ENCODE measurements around the gene ACIN1.

The ACIN1 gene

GRCh38 chr14:23097786-23098185 is 2.9 kb upstream of the ACIN1 start:
- Histone ChIP-seq H3K9ac (ENCODE audit: insufficient read length) (no peak overlapping the region), H3K27ac (no peak overlapping the region), H3K36me3 (ENCODE audit: insufficient read depth, low read length) (peaks cover 24% of the 10 kb centered on the region), H3K9me3 (ENCODE audit: low read depth, low read length) (no peaks in the 10 kb centered on the region), H3K4me3 (no peak overlapping the region)
- TF ChIP-seq POLR2AphosphoS5 (IDR thresholded peaks at IDR 0.05; ENCODE audit: borderline replicate concordance, low read depth, low read length) (no peak), EZH2 (IDR thresholded peaks at IDR 0.05) (no peak), FOXP2 (optimal IDR thresholded peaks at IDR 0.05; ENCODE audit: control extremely low read depth, extremely low read length, insufficient read depth) (no peak)
- no peak for DNase-seq (ENCODE audit: low read depth, low spot score)

GRCh38 chr14:23095196-23096108 is 516 bp upstream of the ACIN1 start, which contains the start of gene C14orf119:
Gene C14orf119, plus strand, starts transcription at chr14:23095505. Its CDS starts 2,154 bp downstream, at chr14:23097659.
- H3K9ac ChIP-seq (ENCODE audit: insufficient read length) = peak within 1 kb of the TSS; percentile 93
- peak; percentile 99 for DNase-seq (ENCODE audit: low read depth, low spot score)
- peaks cover 46% of the 10 kb centered on the region for H3K36me3 ChIP-seq (ENCODE audit: insufficient read depth, low read length)
- no peaks in the 10 kb centered on the region for H3K9me3 ChIP-seq (ENCODE audit: low read depth, low read length)
- peak within 1 kb of the TSS; percentile 90 for H3K27ac ChIP-seq
- H3K4me3 ChIP-seq = peak within 1 kb of the TSS; percentile 87
- TF ChIP-seq EZH2 (IDR thresholded peaks at IDR 0.05) (no peak), FOXP2 (optimal IDR thresholded peaks at IDR 0.05; ENCODE audit: control extremely low read depth, extremely low read length, insufficient read depth) (peak; percentile 71), POLR2AphosphoS5 (IDR thresholded peaks at IDR 0.05; ENCODE audit: borderline replicate concordance, low read depth, low read length) (peak; percentile 85)

DNA sequence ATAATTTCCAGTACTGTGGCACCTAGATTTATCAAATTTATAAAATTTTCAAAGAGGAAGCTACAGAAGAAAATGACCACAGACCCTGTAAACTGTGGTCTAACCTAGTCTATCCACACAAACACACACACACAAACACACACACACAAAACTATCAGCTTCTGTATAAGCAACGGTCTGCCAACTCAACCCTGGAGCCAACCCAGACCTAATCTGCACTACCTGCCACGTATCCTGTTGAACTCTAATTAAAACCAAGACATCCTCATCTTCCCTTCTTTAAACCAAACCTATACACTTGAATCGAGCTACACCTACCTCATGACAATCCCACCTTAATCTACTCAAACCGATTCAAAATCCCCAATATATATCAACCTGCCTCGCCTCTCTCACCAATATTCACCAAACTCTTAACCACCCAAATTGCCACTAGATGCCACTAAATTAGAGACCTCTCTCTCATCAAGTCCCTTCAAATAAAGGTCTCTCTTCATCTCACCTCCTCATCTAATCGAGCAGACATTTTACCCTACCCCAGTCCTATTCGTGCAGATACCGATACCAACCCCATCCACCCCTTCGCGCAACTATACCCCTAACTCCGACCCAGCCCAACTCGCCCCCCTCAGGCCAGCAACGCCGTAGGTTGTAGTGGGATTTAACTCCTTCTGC is 808 bp downstream of the ACIN1 start:
- no peak for DNase-seq (ENCODE audit: low read depth, low spot score)
- Histone ChIP-seq H3K9me3 (ENCODE audit: low read depth, low read length) (no peaks in the 10 kb centered on the region), H3K36me3 (ENCODE audit: insufficient read depth, low read length) (peaks cover 59% of the 10 kb centered on the region), H3K4me3 (peak overlapping the region; percentile 87), H3K9ac (ENCODE audit: insufficient read length) (peak overlapping the region; percentile 93), H3K27ac (peak overlapping the region; percentile 90)
- TF ChIP-seq POLR2AphosphoS5 (IDR thresholded peaks at IDR 0.05; ENCODE audit: borderline replicate concordance, low read depth, low read length) = no peak
- TF ChIP-seq FOXP2 (optimal IDR thresholded peaks at IDR 0.05; ENCODE audit: control extremely low read depth, extremely low read length, insufficient read depth) = no peak
- no peak for TF ChIP-seq EZH2 (IDR thresholded peaks at IDR 0.05)

DNA sequence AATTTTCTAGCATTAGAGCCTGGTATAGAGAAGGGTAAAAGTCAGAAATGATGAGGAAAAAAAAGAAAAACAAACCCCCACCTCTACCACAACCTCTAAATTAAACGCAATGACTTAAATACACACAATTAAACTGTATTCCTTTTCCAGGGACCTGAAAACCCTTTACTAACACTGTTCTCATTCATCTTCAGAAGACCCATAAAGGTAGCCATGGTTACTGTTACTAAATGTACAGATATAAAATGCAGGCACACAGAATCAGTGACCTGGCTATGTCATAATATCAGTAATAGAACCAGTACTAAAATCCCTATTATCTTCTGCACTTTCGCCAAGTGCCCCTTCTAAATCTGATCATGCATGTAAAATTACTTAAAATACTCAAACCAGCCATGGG is 1.4 kb downstream of the ACIN1 start:
- DNase-seq (ENCODE audit: low read depth, low spot score) = no peak
- no peak overlapping the region for H3K27ac ChIP-seq
- H3K36me3 ChIP-seq (ENCODE audit: insufficient read depth, low read length) = peaks cover 60% of the 10 kb centered on the region
- H3K4me3 ChIP-seq = peak overlapping the region; percentile 87
- peak overlapping the region; percentile 93 for H3K9ac ChIP-seq (ENCODE audit: insufficient read length)
- H3K9me3 ChIP-seq (ENCODE audit: low read depth, low read length) = no peaks in the 10 kb centered on the region
- no peak for TF ChIP-seq FOXP2 (optimal IDR thresholded peaks at IDR 0.05; ENCODE audit: control extremely low read depth, extremely low read length, insufficient read depth)

GRCh38 chr14:23093104-23093503 is 1.8 kb downstream of the ACIN1 start:
- Histone ChIP-seq H3K27ac (no peak overlapping the region), H3K4me3 (peak overlapping the region; percentile 87; the same call in 1 of the 2 replicates), H3K9me3 (ENCODE audit: low read depth, low read length) (no peaks in the 10 kb centered on the region), H3K36me3 (ENCODE audit: insufficient read depth, low read length) (peaks cover 60% of the 10 kb centered on the region), H3K9ac (ENCODE audit: insufficient read length) (peak overlapping the region; percentile 93)
- TF ChIP-seq FOXP2 (optimal IDR thresholded peaks at IDR 0.05; ENCODE audit: control extremely low read depth, extremely low read length, insufficient read depth) (no peak), POLR2AphosphoS5 (IDR thresholded peaks at IDR 0.05; ENCODE audit: borderline replicate concordance, low read depth, low read length) (no peak), EZH2 (IDR thresholded peaks at IDR 0.05) (no peak)
- no peak for DNase-seq (ENCODE audit: low read depth, low spot score)

GRCh38 chr14:23091294-23092225 is 3.4 kb downstream of the ACIN1 start:
- Histone ChIP-seq H3K4me3 (no peak overlapping the region), H3K36me3 (ENCODE audit: insufficient read depth, low read length) (peaks cover 67% of the 10 kb centered on the region), H3K9ac (ENCODE audit: insufficient read length) (no peak overlapping the region), H3K9me3 (ENCODE audit: low read depth, low read length) (no peaks in the 10 kb centered on the region), H3K27ac (no peak overlapping the region)
- no peak for TF ChIP-seq POLR2AphosphoS5 (IDR thresholded peaks at IDR 0.05; ENCODE audit: borderline replicate concordance, low read depth, low read length)
- no peak for DNase-seq (ENCODE audit: low read depth, low spot score)

DNA sequence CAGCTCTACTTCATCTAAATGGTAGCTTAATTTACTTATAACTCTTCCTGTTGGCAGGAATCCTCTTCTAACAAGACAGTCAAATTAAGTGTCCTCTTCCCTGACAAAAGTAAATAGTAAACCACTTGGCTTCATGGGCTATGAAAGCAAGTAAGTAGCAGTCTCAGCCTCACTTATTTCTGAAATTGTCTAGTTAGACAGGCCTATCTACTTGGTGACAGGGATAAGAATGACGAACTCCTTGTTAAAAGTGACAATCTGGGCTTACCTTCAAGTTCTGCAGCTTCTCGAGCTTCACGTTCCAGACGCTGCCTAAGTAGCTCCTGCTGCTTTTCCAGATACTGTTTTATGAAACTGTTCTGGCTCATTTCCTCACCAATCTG is 4.7 kb downstream of the ACIN1 start:
- TF ChIP-seq POLR2AphosphoS5 (IDR thresholded peaks at IDR 0.05; ENCODE audit: borderline replicate concordance, low read depth, low read length) (no peak), EZH2 (IDR thresholded peaks at IDR 0.05) (no peak), FOXP2 (optimal IDR thresholded peaks at IDR 0.05; ENCODE audit: control extremely low read depth, extremely low read length, insufficient read depth) (no peak)
- H3K27ac ChIP-seq = no peak overlapping the region
- no peak overlapping the region for H3K4me3 ChIP-seq
- peaks cover 80% of the 10 kb centered on the region for H3K36me3 ChIP-seq (ENCODE audit: insufficient read depth, low read length)
- H3K9me3 ChIP-seq (ENCODE audit: low read depth, low read length) = no peaks in the 10 kb centered on the region
- no peak overlapping the region for H3K9ac ChIP-seq (ENCODE audit: insufficient read length)
- DNase-seq (ENCODE audit: low read depth, low spot score) = no peak
